Mucosa of descending colon (tissue), 3 donors: ENCODE results near the gene NPAS1. TPM values are rescaled to one million over a fixed set of nuclear protein-coding genes. Genes with fewer than 3 reads are reported as not detected.
A peak's percentile ranks its signal among the peaks of the same experiment; 100 is the strongest.

Experiments used
- ATAC-seq: fragments of 200-7000 bp; cut with Tn5 transposase; one replicate; pipeline ENCODE4 v1.9.1; 2020; ENCODE audit warnings: mild to moderate bottlenecking, moderate library complexity
- DNase-seq, 3 donors: peaks; one replicate each; pipeline ENCODE4 v3.0.0-alpha.2; 2020
- H3K36me3 ChIP-seq: fragments of 200-600 bp; one replicate; pipeline ENCODE4 v1.8.0; 2021; ENCODE audit warnings: low read depth, mild to moderate bottlenecking
- H3K4me1 ChIP-seq: fragments of 200-600 bp; one replicate; pipeline ENCODE4 v1.8.0; 2021; ENCODE audit warnings: low read depth, mild to moderate bottlenecking
- H3K4me3 ChIP-seq: fragments of 200-600 bp; one replicate; pipeline ENCODE4 v1.8.0; 2021; ENCODE audit warnings: mild to moderate bottlenecking
- H3K9me3 ChIP-seq: fragments of 200-600 bp; one replicate; pipeline ENCODE4 v1.8.0; 2021; ENCODE audit warnings: mild to moderate bottlenecking
- intact Hi-C, 2 donors: fragments of 100-400 bp; cut with DNase I in 1 of 2; cut with micrococcal nuclease in 1 of 2; formaldehyde crosslinking; loops; one replicate each; pipeline versions ENCODE4 v1.11.0 to v1.11.1; 2022; cut with DNase I, micrococcal nuclease
- total RNA-seq, 3 donors: library from RNA; stranded (reverse); fragmentation: NEBNext Ultra II Directional in 2 of 3; extraction: Animal tissue kit (Norgen Biotek cat#: 25700) in 2 of 3; gene quantifications; one replicate each; pipeline versions ENCODE4 v1.2.1 to v1.2.4, GENCODE V29; 2021 to 2023
- TF ChIP-seq, protein P1 (sequence below): fragments of 200-600 bp; IDR thresholded peaks from one replicate; pipeline ENCODE4 v1.8.0; 2022; ENCODE audit warnings: antibody characterized with exemption, mild to moderate bottlenecking
- donor health status: DM: no; HTN: no; CAD: no; lungs with moderate emphysema.
- donor health status: DM: no; HTN: no; CAD: no.
- donor health status: DM: no; HTN: yes; CAD: no.

The NPAS1 gene
- total RNA-seq, 3 donors from 2014 or later, result 0.31 to 1.1 TPM; not detected in 1

DNA sequence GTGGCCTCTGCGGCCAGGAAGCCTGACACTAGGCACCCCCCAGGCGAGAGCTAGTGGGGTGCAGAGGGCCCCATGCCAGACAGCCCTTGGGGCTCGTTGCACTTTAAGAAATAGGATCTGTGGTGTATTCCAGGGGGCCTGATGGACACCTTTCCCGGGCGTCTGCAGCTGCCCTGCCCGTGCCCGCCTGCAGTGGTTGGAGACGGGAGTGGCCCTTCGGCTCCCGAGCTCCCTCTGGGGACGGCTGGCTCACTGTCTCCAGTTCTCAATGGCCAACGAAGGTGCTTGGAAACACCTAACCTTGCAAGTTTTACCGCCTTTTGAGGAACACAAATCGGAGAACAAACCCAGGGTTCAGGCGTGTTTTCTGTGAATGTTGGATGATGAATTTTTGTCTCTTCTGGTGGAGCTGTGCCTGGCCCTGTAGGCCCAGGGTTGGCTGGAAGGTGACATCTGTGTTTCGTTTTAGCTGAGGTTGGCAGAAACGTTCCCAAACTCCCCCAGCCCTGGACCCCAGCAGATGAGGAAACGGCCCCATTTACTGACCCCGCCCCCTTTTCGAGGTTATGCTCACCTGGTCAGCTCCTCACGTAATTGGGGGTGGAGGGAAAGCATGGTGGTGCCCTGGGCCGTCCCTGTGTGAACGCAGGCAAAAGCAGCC, 17.4 kb upstream of the NPAS1 start:
- ATAC-seq (peak; percentile 69), DNase-seq (peak in 2 of 3 donors; percentile 60 to 66)
- intact Hi-C loops, result no loop called here
- TF ChIP-seq, protein P1, sequence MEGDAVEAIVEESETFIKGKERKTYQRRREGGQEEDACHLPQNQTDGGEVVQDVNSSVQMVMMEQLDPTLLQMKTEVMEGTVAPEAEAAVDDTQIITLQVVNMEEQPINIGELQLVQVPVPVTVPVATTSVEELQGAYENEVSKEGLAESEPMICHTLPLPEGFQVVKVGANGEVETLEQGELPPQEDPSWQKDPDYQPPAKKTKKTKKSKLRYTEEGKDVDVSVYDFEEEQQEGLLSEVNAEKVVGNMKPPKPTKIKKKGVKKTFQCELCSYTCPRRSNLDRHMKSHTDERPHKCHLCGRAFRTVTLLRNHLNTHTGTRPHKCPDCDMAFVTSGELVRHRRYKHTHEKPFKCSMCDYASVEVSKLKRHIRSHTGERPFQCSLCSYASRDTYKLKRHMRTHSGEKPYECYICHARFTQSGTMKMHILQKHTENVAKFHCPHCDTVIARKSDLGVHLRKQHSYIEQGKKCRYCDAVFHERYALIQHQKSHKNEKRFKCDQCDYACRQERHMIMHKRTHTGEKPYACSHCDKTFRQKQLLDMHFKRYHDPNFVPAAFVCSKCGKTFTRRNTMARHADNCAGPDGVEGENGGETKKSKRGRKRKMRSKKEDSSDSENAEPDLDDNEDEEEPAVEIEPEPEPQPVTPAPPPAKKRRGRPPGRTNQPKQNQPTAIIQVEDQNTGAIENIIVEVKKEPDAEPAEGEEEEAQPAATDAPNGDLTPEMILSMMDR, result no peak
- Histone ChIP-seq H3K9me3 (no peaks in the 10 kb centered on the region), H3K4me3 (no peak overlapping the region), H3K36me3 (peaks cover 3% of the 10 kb centered on the region), H3K4me1 (no peaks in the 10 kb centered on the region)

- TF ChIP-seq, protein P1, result no peak
- peak; percentile 3 for ATAC-seq
- intact Hi-C loops, result no loop called here
- Histone ChIP-seq H3K4me1 (no peaks in the 10 kb centered on the region), H3K9me3 (no peaks in the 10 kb centered on the region), H3K4me3 (no peak overlapping the region), H3K36me3 (peaks cover 3% of the 10 kb centered on the region)
- DNase-seq, result no peak
Observed at GRCh38 chr19:47002853-47003610, 16.6 kb upstream of the NPAS1 start.

DNA sequence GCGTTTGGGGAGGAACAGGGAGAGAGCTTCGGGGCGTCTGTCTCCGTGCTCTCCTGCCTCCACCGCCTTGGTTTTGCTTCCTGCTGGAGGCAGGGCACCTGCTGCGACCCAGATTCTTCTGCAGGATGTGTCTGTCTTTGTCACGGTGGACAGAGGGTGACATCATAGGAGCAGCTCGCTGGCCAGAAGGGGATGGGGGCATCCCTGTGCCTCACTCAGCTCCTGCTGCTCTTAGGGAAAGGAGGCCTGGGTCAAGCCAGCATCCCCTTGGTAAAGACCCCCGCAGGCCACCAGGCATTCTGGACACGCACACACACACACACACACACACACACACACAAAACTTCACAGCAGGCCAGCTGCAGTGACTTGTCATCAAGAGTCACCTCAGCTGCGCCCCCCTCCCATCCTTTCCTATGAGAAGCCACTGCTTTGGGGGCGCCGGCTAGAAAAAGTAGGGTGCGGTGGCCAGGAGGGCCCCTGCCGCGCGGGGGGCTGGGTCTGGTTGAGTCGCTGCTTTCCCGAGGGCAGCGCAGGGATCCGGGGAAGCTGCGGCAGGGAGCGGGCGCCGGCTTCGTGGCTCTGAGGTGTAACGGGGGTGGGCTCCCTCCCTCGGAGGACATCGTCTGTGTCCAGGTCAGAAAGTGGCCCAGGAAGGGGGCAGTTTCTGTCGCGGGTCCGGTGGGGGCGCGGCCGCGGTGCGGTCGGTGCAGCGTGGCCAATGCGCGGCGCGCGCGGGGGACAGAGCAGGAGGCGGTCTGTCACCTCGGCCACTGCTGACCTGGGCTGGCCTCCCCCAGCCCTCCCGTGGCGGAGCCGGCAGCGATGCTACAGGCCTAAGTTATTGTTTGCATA, 15.8 kb upstream of the NPAS1 start:
- no peak overlapping the region for H3K4me3 ChIP-seq
- intact Hi-C loops, result no loop called here
- H3K36me3 ChIP-seq, result peaks cover 3% of the 10 kb centered on the region
- no peaks in the 10 kb centered on the region for H3K4me1 ChIP-seq
- ATAC-seq, result no peak
- DNase-seq, result no peak
- TF ChIP-seq, protein P1, result no peak
- H3K9me3 ChIP-seq, result no peaks in the 10 kb centered on the region

GRCh38 chr19:47005164-47005641, 14.4 kb upstream of the NPAS1 start:
- no peak for ATAC-seq
- no peak for DNase-seq
- no peaks in the 10 kb centered on the region for H3K36me3 ChIP-seq
- H3K4me1 ChIP-seq, result no peaks in the 10 kb centered on the region
- H3K4me3 ChIP-seq, result no peak overlapping the region
- intact Hi-C loops, result no loop called here
- no peaks in the 10 kb centered on the region for H3K9me3 ChIP-seq
- TF ChIP-seq, protein P1, result no peak

GRCh38 chr19:47005873-47006272, 13.8 kb upstream of the NPAS1 start:
- no peaks in the 10 kb centered on the region for H3K36me3 ChIP-seq
- ATAC-seq (peak; percentile 59), DNase-seq (no peak)
- no peaks in the 10 kb centered on the region for H3K9me3 ChIP-seq
- H3K4me1 ChIP-seq, result no peaks in the 10 kb centered on the region
- no peak overlapping the region for H3K4me3 ChIP-seq
- TF ChIP-seq, protein P1, result no peak
- intact Hi-C loops, result no loop called here
